ENCODE results near the gene FMO4.
"Not testable (repeated sequence)": the region's sequence is repeated elsewhere in the genome, so short reads cannot be mapped to it uniquely, and the experiment has no call there.

The FMO4 gene

GRCh38 chr1:171300401-171300800, 13.6 kb upstream of the FMO4 start:
- TF ChIP-seq FOXP2 (optimal IDR thresholded peaks at IDR 0.05; ENCODE audit: control extremely low read depth, extremely low read length, insufficient read depth) (no peak), EZH2 (IDR thresholded peaks at IDR 0.05) (no peak), POLR2AphosphoS5 (IDR thresholded peaks at IDR 0.05; ENCODE audit: borderline replicate concordance, low read depth, low read length) (no peak)
- Histone ChIP-seq H3K4me3 (no peak overlapping the region), H3K9me3 (ENCODE audit: low read depth, low read length) (no peaks in the 10 kb centered on the region), H3K36me3 (ENCODE audit: insufficient read depth, low read length) (no peaks in the 10 kb centered on the region), H3K27ac (no peak overlapping the region), H3K9ac (ENCODE audit: insufficient read length) (no peak overlapping the region)
- DNase-seq (ENCODE audit: low read depth, low spot score) = no peak

- Histone ChIP-seq H3K9me3 (ENCODE audit: low read depth, low read length) (no peaks in the 10 kb centered on the region), H3K4me3 (no peak overlapping the region), H3K27ac (no peak overlapping the region), H3K36me3 (ENCODE audit: insufficient read depth, low read length) (no peaks in the 10 kb centered on the region), H3K9ac (ENCODE audit: insufficient read length) (no peak overlapping the region)
- DNase-seq (ENCODE audit: low read depth, low spot score) = no peak
- TF ChIP-seq FOXP2 (optimal IDR thresholded peaks at IDR 0.05; ENCODE audit: control extremely low read depth, extremely low read length, insufficient read depth) = no peak
- no peak for TF ChIP-seq EZH2 (IDR thresholded peaks at IDR 0.05)
- no peak for TF ChIP-seq POLR2AphosphoS5 (IDR thresholded peaks at IDR 0.05; ENCODE audit: borderline replicate concordance, low read depth, low read length)
Observed at GRCh38 chr1:171310661-171311087, 3.3 kb upstream of the FMO4 start.

GRCh38 chr1:171311771-171312558, 2.0 kb upstream of the FMO4 start:
- H3K9ac ChIP-seq (ENCODE audit: insufficient read length) = no peak overlapping the region
- TF ChIP-seq FOXP2 (optimal IDR thresholded peaks at IDR 0.05; ENCODE audit: control extremely low read depth, extremely low read length, insufficient read depth) = no peak
- no peak for TF ChIP-seq POLR2AphosphoS5 (IDR thresholded peaks at IDR 0.05; ENCODE audit: borderline replicate concordance, low read depth, low read length)
- no peak for TF ChIP-seq EZH2 (IDR thresholded peaks at IDR 0.05)
- no peak for DNase-seq (ENCODE audit: low read depth, low spot score)

GRCh38 chr1:171313319-171313834, 606 bp upstream of the FMO4 start:
- H3K9ac ChIP-seq (ENCODE audit: insufficient read length) = peak overlapping the region; percentile 46

More at GRCh38 chr1:171311771-171312558, 2.0 kb upstream of the FMO4 start:
- H3K27ac ChIP-seq = no peak overlapping the region
- no peak overlapping the region for H3K4me3 ChIP-seq
- no peaks in the 10 kb centered on the region for H3K9me3 ChIP-seq (ENCODE audit: low read depth, low read length)
- H3K36me3 ChIP-seq (ENCODE audit: insufficient read depth, low read length) = no peaks in the 10 kb centered on the region

GRCh38 chr1:171329251-171329650, 15.3 kb downstream of the FMO4 start:
- no peak for DNase-seq (ENCODE audit: low read depth, low spot score)
- no peak overlapping the region for H3K27ac ChIP-seq
- H3K4me3 ChIP-seq = no peak overlapping the region
- H3K9me3 ChIP-seq (ENCODE audit: low read depth, low read length) = no peaks in the 10 kb centered on the region
- H3K36me3 ChIP-seq (ENCODE audit: insufficient read depth, low read length) = no peaks in the 10 kb centered on the region
- H3K9ac ChIP-seq (ENCODE audit: insufficient read length) = no peak overlapping the region
- no peak for TF ChIP-seq FOXP2 (optimal IDR thresholded peaks at IDR 0.05; ENCODE audit: control extremely low read depth, extremely low read length, insufficient read depth)
- no peak for TF ChIP-seq EZH2 (IDR thresholded peaks at IDR 0.05)
- TF ChIP-seq POLR2AphosphoS5 (IDR thresholded peaks at IDR 0.05; ENCODE audit: borderline replicate concordance, low read depth, low read length) = no peak

More at GRCh38 chr1:171313319-171313834, 606 bp upstream of the FMO4 start:
- TF ChIP-seq EZH2 (IDR thresholded peaks at IDR 0.05) (no peak), POLR2AphosphoS5 (IDR thresholded peaks at IDR 0.05; ENCODE audit: borderline replicate concordance, low read depth, low read length) (no peak), FOXP2 (optimal IDR thresholded peaks at IDR 0.05; ENCODE audit: control extremely low read depth, extremely low read length, insufficient read depth) (no peak)
- Histone ChIP-seq H3K4me3 (peak overlapping the region; percentile 63), H3K9me3 (ENCODE audit: low read depth, low read length) (no peaks in the 10 kb centered on the region), H3K36me3 (ENCODE audit: insufficient read depth, low read length) (no peaks in the 10 kb centered on the region), H3K27ac (peak overlapping the region; percentile 57; the same call in 1 of the 2 replicates)
- no peak for DNase-seq (ENCODE audit: low read depth, low spot score)

- no peak overlapping the region for H3K9ac ChIP-seq (ENCODE audit: insufficient read length)
- no peak for DNase-seq (ENCODE audit: low read depth, low spot score)
- no peaks in the 10 kb centered on the region for H3K36me3 ChIP-seq (ENCODE audit: insufficient read depth, low read length)
- H3K9me3 ChIP-seq (ENCODE audit: low read depth, low read length) = no peaks in the 10 kb centered on the region
- H3K27ac ChIP-seq = no peak overlapping the region
- H3K4me3 ChIP-seq = no peak overlapping the region
- TF ChIP-seq FOXP2 (optimal IDR thresholded peaks at IDR 0.05; ENCODE audit: control extremely low read depth, extremely low read length, insufficient read depth) (no peak), EZH2 (IDR thresholded peaks at IDR 0.05) (no peak), POLR2AphosphoS5 (IDR thresholded peaks at IDR 0.05; ENCODE audit: borderline replicate concordance, low read depth, low read length) (no peak)
Observed at GRCh38 chr1:171334024-171334640, 20.1 kb downstream of the FMO4 start.

GRCh38 chr1:171335964-171336363, 22.0 kb downstream of the FMO4 start:
- no peaks in the 10 kb centered on the region for H3K9me3 ChIP-seq (ENCODE audit: low read depth, low read length)
- no peak overlapping the region for H3K4me3 ChIP-seq
- no peak for DNase-seq (ENCODE audit: low read depth, low spot score)
- H3K36me3 ChIP-seq (ENCODE audit: insufficient read depth, low read length) = no peaks in the 10 kb centered on the region
- TF ChIP-seq POLR2AphosphoS5 (IDR thresholded peaks at IDR 0.05; ENCODE audit: borderline replicate concordance, low read depth, low read length) = no peak
- TF ChIP-seq EZH2 (IDR thresholded peaks at IDR 0.05) = no peak
- TF ChIP-seq FOXP2 (optimal IDR thresholded peaks at IDR 0.05; ENCODE audit: control extremely low read depth, extremely low read length, insufficient read depth) = no peak
- no peak overlapping the region for H3K27ac ChIP-seq
- H3K9ac ChIP-seq (ENCODE audit: insufficient read length) = no peak overlapping the region

GRCh38 chr1:171339345-171339744, 25.4 kb downstream of the FMO4 start:
- H3K9ac ChIP-seq (ENCODE audit: insufficient read length); DNase-seq (ENCODE audit: low read depth, low spot score); H3K4me3 ChIP-seq; H3K27ac ChIP-seq; H3K9me3 ChIP-seq (ENCODE audit: low read depth, low read length); H3K36me3 ChIP-seq (ENCODE audit: insufficient read depth, low read length): not testable (repeated sequence)
